H1 (cell line): ENCODE data around the gene CYTL1.
"Not testable (repeated sequence)": the region's sequence is repeated elsewhere in the genome, so short reads cannot be mapped to it uniquely, and the experiment has no call there.

Experiments used
- CTCF ChIP-seq, 3 experiments: IDR thresholded peaks; 1 replicate in 2 of 3; 2 replicates in 1 of 3; pipeline versions ENCODE4 v1.5.1 to v1.6.1; 2011; ENCODE audit warnings: low read length in 3 of 3, mild to moderate bottlenecking in 3 of 3, inconsistent platforms in 2 of 3, low read depth in 1 of 3, moderate library complexity in 1 of 3; ENCODE audit not compliant: insufficient read depth in 1 of 3; ENCODE audit errors: control extremely low read depth in 1 of 3
- MAFK ChIP-seq: IDR thresholded peaks from 2 replicates; pipeline ENCODE4 v1.6.1; 2012; ENCODE audit warnings: low read depth, mild to moderate bottlenecking, improper control_type of control experiment, low read length
- SIN3A ChIP-seq, 2 experiments: IDR thresholded peaks in 1 of 2; conservative IDR thresholded peaks in 1 of 2; 2 replicates each; pipeline ENCODE4 v1.6.1; 2011 to 2012; ENCODE audit warnings: low read length in 2 of 2, improper control_type of control experiment in 1 of 2, low read depth in 1 of 2, mild to moderate bottlenecking in 1 of 2

GRCh38 chr4:5066968-5067367 is 47.7 kb upstream of the CYTL1 start:
- TF ChIP-seq CTCF (IDR thresholded peaks at IDR 0.05; ENCODE audit: control extremely low read depth in 1 of 3, insufficient read depth in 1 of 3, low read depth in 1 of 3, low read length in 3 of 3); SIN3A (conservative IDR thresholded peaks at IDR 0.05 in 1 of 2, IDR thresholded peaks at IDR 0.05 in 1 of 2; ENCODE audit: low read depth in 1 of 2, low read length in 2 of 2); MAFK: not testable (repeated sequence)
